AG09319 (cell line): Measurements from ENCODE around the gene ST7.

ENCODE experiments used
- DNase-seq: peaks from one replicate; pipeline ENCODE4 v3.0.0-alpha.2; 2010; ENCODE audit warnings: low read depth; ENCODE audit errors: extremely low read depth
- CTCF ChIP-seq: IDR thresholded peaks from 2 replicates; pipeline ENCODE4 v1.5.1; 2011; ENCODE audit warnings: low read depth, mild to moderate bottlenecking, inconsistent platforms, low read length, moderate library complexity

ST7 gene

GRCh38 chr7:117262546-117262945 lies 309.2 kb downstream of the ST7 start:
- no peak for TF ChIP-seq CTCF
- DNase-seq = no peak

GRCh38 chr7:117264716-117265115 lies 311.4 kb downstream of the ST7 start:
- TF ChIP-seq CTCF = no peak
- no peak for DNase-seq

DNA sequence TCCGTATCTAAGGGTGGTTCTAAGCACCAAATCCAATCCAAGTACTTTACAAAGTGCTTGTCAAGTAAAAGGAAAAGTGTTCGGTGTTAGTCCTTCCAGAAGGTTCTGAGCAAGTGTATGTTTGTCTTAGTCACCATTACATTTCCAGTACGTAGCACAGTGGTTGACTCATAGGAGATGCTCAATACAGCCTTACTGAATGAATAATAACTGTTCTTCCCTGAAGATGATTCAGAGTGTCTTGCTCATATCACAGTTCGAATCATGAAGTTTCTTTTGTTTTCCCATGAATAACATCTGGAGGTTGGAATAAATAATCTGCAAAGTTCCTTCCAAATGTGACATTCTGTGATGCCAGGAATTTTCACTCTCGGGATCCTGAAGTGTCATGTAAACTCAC lies 316.1 kb downstream of the ST7 start:
- no peak for TF ChIP-seq CTCF
- DNase-seq = peak; percentile 62

- TF ChIP-seq CTCF = no peak
- peak; percentile 40 for DNase-seq
Observed at GRCh38 chr7:117269886-117270285, 316.6 kb downstream of the ST7 start.

DNA sequence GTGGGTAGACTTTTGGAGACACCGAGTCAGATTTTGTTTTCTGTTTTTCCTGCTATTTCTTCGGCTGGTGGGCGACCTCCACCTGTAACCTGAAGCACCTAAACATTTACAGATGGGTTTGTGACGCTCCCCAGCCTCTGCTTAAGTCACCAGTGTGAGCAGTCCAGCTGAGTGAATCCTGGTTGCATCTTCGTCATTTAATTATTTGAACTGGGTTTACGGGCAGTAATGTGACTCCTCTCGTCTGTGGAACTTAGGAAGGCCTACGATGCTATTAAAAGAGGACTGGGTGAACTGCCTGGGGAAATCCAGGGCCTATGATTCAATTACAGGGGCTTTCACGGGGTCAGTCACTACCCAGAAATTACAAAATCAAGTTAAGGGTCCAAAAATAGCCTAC lies 317.1 kb downstream of the ST7 start:
- DNase-seq = peak; percentile 42
- no peak for TF ChIP-seq CTCF

- DNase-seq = no peak
- TF ChIP-seq CTCF = no peak
Observed at GRCh38 chr7:117271566-117271965, 318.3 kb downstream of the ST7 start.

- TF ChIP-seq CTCF = no peak
- no peak for DNase-seq
Observed at GRCh38 chr7:117272017-117272759, 318.9 kb downstream of the ST7 start.
